Skin of body (tissue), 2 donors: Measurements from ENCODE around the gene SRRM5. TPM values are rescaled to one million over a fixed set of nuclear protein-coding genes. Genes with fewer than 3 reads are reported as not detected.
"Not testable (repeated sequence)": the region's sequence is repeated elsewhere in the genome, so short reads cannot be mapped to it uniquely, and the experiment has no call there.

ENCODE experiments used
- DNase-seq: peaks from one replicate; lab custom pipeline; 2025; lab: John Stamatoyannopoulos, UW
- total RNA-seq: library from RNA; depleted of rRNA; stranded (reverse); fragments of >200 nt; gene quantifications from one replicate; pipeline ENCODE4 v1.2.3, GENCODE V29; 2014

Gene SRRM5
- total RNA-seq, 1 donor from 2014 or later: not detected

- no peak for DNase-seq
Observed at GRCh38 chr19:43591904-43592772, 19.8 kb upstream of the SRRM5 start.

GRCh38 chr19:43592800-43593350 is 19.0 kb upstream of the SRRM5 start:
- DNase-seq: no peak

GRCh38 chr19:43594081-43594697 is 17.7 kb upstream of the SRRM5 start:
- DNase-seq: no peak

- peak; percentile 41 for DNase-seq
Observed at GRCh38 chr19:43594710-43595604, 16.9 kb upstream of the SRRM5 start.

- no peak for DNase-seq
Observed at GRCh38 chr19:43595605-43595998, 16.3 kb upstream of the SRRM5 start.

- DNase-seq: peak; percentile 100
Observed at GRCh38 chr19:43595999-43596841, 15.7 kb upstream of the SRRM5 start, which contains the start of the genes IRGQ and ZNF576. Gene IRGQ, minus strand, starts transcription at chr19:43596134. Its CDS starts 796 bp downstream, at chr19:43595338. Gene ZNF576, plus strand, starts transcription at chr19:43596595. Its CDS starts 514 bp downstream, at chr19:43597109.

GRCh38 chr19:43596842-43597461 is 14.9 kb upstream of the SRRM5 start:
- no peak for DNase-seq

- no peak for DNase-seq
Observed at GRCh38 chr19:43597876-43598275, 14.0 kb upstream of the SRRM5 start.

- DNase-seq: no peak
Observed at GRCh38 chr19:43598445-43599240, 13.2 kb upstream of the SRRM5 start.

- no peak for DNase-seq
Observed at GRCh38 chr19:43599635-43600295, 12.1 kb upstream of the SRRM5 start.

GRCh38 chr19:43600326-43600725 is 11.6 kb upstream of the SRRM5 start:
- DNase-seq: not testable (repeated sequence)

GRCh38 chr19:43605875-43606568 is 5.9 kb upstream of the SRRM5 start:
- DNase-seq: no peak

GRCh38 chr19:43606569-43607229 is 5.2 kb upstream of the SRRM5 start:
- no peak for DNase-seq

GRCh38 chr19:43607238-43608205 is 4.4 kb upstream of the SRRM5 start:
- no peak for DNase-seq

GRCh38 chr19:43609872-43610271 is 2.0 kb upstream of the SRRM5 start:
- no peak for DNase-seq

GRCh38 chr19:43610493-43610892 is 1.4 kb upstream of the SRRM5 start:
- no peak for DNase-seq
